HL-60 (cell line): ENCODE measurements around the gene CHTOP.

Source experiments
- DNase-seq, 2 experiments: peaks; one replicate each; pipeline ENCODE4 v3.0.0-alpha.2; 2010 to 2020; ENCODE audit warnings: low read depth in 1 of 2, low spot score in 1 of 2
- H3K27ac ChIP-seq: fragments of 250-450 bp; sonication (Bioruptor Pico); replicated peaks from 2 replicates; pipeline ENCODE4 v1.5.1; 2020; ENCODE audit warnings: mild to moderate bottlenecking, moderate library complexity
- H3K27me3 ChIP-seq: fragments of 250-450 bp; sonication (Bioruptor Pico); 2 replicates; pipeline ENCODE4 v1.5.1; 2021; ENCODE audit warnings: mild to moderate bottlenecking, moderate library complexity; ENCODE audit not compliant: insufficient read depth, poor library complexity, severe bottlenecking
- H3K4me3 ChIP-seq: replicated peaks from 2 replicates; pipeline ENCODE4 v1.5.1; 2011; ENCODE audit warnings: mild to moderate bottlenecking, control low read depth, low read length; ENCODE audit not compliant: insufficient read depth
- GABPA ChIP-seq: IDR thresholded peaks from 2 replicates; pipeline ENCODE4 v1.6.1; 2012; ENCODE audit warnings: low read depth
- POLR2AphosphoS5 ChIP-seq: IDR thresholded peaks from 2 replicates; pipeline ENCODE4 v1.6.1; 2012; ENCODE audit warnings: low read depth
- SPI1 ChIP-seq: IDR thresholded peaks from 2 replicates; pipeline ENCODE4 v1.6.1; 2012; ENCODE audit warnings: low read depth, mild to moderate bottlenecking, borderline replicate concordance
- TF ChIP-seq, protein P1 (sequence below): IDR thresholded peaks from 2 replicates; pipeline ENCODE4 v1.6.1; 2012; ENCODE audit warnings: low read depth; ENCODE audit not compliant: insufficient replicate concordance
- TF ChIP-seq, protein P2 (sequence below): IDR thresholded peaks from one replicate; pipeline ENCODE4 v1.5.1; 2011; ENCODE audit warnings: low read length, control low read depth, inconsistent platforms; ENCODE audit not compliant: insufficient read depth

The CHTOP gene

GRCh38 chr1:153648000-153648643 lies 14.3 kb downstream of the CHTOP start:
- DNase-seq = no peak
- H3K4me3 ChIP-seq = no peak overlapping the region
- no peaks in the 10 kb centered on the region for H3K27me3 ChIP-seq
- no peak for TF ChIP-seq SPI1
- no peak for TF ChIP-seq GABPA
- TF ChIP-seq, protein P1, sequence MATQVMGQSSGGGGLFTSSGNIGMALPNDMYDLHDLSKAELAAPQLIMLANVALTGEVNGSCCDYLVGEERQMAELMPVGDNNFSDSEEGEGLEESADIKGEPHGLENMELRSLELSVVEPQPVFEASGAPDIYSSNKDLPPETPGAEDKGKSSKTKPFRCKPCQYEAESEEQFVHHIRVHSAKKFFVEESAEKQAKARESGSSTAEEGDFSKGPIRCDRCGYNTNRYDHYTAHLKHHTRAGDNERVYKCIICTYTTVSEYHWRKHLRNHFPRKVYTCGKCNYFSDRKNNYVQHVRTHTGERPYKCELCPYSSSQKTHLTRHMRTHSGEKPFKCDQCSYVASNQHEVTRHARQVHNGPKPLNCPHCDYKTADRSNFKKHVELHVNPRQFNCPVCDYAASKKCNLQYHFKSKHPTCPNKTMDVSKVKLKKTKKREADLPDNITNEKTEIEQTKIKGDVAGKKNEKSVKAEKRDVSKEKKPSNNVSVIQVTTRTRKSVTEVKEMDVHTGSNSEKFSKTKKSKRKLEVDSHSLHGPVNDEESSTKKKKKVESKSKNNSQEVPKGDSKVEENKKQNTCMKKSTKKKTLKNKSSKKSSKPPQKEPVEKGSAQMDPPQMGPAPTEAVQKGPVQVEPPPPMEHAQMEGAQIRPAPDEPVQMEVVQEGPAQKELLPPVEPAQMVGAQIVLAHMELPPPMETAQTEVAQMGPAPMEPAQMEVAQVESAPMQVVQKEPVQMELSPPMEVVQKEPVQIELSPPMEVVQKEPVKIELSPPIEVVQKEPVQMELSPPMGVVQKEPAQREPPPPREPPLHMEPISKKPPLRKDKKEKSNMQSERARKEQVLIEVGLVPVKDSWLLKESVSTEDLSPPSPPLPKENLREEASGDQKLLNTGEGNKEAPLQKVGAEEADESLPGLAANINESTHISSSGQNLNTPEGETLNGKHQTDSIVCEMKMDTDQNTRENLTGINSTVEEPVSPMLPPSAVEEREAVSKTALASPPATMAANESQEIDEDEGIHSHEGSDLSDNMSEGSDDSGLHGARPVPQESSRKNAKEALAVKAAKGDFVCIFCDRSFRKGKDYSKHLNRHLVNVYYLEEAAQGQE = no peak
- no peak overlapping the region for H3K27ac ChIP-seq

- H3K27ac ChIP-seq = no peak overlapping the region
These were observed 15.4 kb downstream of the CHTOP start for GRCh38 chr1:153649137-153649862.

GRCh38 chr1:153649863-153650235 lies 16.0 kb downstream of the CHTOP start:
- no peak overlapping the region for H3K27ac ChIP-seq
- no peak for DNase-seq

More at GRCh38 chr1:153649137-153649862, 15.4 kb downstream of the CHTOP start:
- H3K27me3 ChIP-seq = no peaks in the 10 kb centered on the region
- no peak for DNase-seq
- no peak overlapping the region for H3K4me3 ChIP-seq
- TF ChIP-seq POLR2AphosphoS5 (no peak), SPI1 (no peak), GABPA (no peak)
- TF ChIP-seq, protein P1 = no peak
- TF ChIP-seq, protein P2, sequence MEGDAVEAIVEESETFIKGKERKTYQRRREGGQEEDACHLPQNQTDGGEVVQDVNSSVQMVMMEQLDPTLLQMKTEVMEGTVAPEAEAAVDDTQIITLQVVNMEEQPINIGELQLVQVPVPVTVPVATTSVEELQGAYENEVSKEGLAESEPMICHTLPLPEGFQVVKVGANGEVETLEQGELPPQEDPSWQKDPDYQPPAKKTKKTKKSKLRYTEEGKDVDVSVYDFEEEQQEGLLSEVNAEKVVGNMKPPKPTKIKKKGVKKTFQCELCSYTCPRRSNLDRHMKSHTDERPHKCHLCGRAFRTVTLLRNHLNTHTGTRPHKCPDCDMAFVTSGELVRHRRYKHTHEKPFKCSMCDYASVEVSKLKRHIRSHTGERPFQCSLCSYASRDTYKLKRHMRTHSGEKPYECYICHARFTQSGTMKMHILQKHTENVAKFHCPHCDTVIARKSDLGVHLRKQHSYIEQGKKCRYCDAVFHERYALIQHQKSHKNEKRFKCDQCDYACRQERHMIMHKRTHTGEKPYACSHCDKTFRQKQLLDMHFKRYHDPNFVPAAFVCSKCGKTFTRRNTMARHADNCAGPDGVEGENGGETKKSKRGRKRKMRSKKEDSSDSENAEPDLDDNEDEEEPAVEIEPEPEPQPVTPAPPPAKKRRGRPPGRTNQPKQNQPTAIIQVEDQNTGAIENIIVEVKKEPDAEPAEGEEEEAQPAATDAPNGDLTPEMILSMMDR = no peak

More at GRCh38 chr1:153649863-153650235, 16.0 kb downstream of the CHTOP start:
- Histone ChIP-seq H3K4me3 (no peak overlapping the region), H3K27me3 (no peaks in the 10 kb centered on the region)
- TF ChIP-seq GABPA (no peak), SPI1 (no peak), POLR2AphosphoS5 (no peak)
- TF ChIP-seq, protein P2 = no peak
- TF ChIP-seq, protein P1 = no peak
